HEK293 (cell line): ENCODE results near the gene LCA5L.

Experiments used
- GLI4 ChIP-seq: fragments of 450-650 bp; formaldehyde crosslinking; IDR thresholded peaks from 2 replicates; pipeline ENCODE4 v1.5.1; 2016; ENCODE audit warnings: missing biosample characterization, missing genetic modification characterization
- KLF1 ChIP-seq: fragments of 450-650 bp; formaldehyde crosslinking; IDR thresholded peaks from 2 replicates; pipeline ENCODE4 v1.5.1; 2016; ENCODE audit warnings: missing biosample characterization, missing genetic modification characterization
- RBAK ChIP-seq: fragments of 450-650 bp; formaldehyde crosslinking; IDR thresholded peaks from 2 replicates; pipeline ENCODE4 v1.5.1; 2016; ENCODE audit warnings: missing biosample characterization, missing genetic modification characterization
- REPIN1 ChIP-seq: fragments of 450-650 bp; formaldehyde crosslinking; IDR thresholded peaks from 2 replicates; pipeline ENCODE4 v1.5.1; 2017; ENCODE audit warnings: missing biosample characterization, missing genetic modification characterization, low read depth
- ZBTB20 ChIP-seq: fragments of 450-650 bp; formaldehyde crosslinking; IDR thresholded peaks from 2 replicates; pipeline ENCODE4 v1.5.1; 2016; ENCODE audit warnings: missing biosample characterization, missing genetic modification characterization
- ZBTB8A ChIP-seq: fragments of 450-650 bp; formaldehyde crosslinking; IDR thresholded peaks from 2 replicates; pipeline ENCODE4 v1.5.1; 2016; ENCODE audit warnings: missing biosample characterization, missing genetic modification characterization
- ZFP37 ChIP-seq: fragments of 450-650 bp; formaldehyde crosslinking; IDR thresholded peaks from 2 replicates; pipeline ENCODE4 v1.5.1; 2016; ENCODE audit warnings: missing biosample characterization, missing genetic modification characterization
- ZNF10 ChIP-seq: fragments of 450-650 bp; formaldehyde crosslinking; IDR thresholded peaks from 2 replicates; pipeline ENCODE4 v1.5.1; 2017; ENCODE audit warnings: missing biosample characterization, missing genetic modification characterization
- ZNF146 ChIP-seq: fragments of 450-650 bp; formaldehyde crosslinking; IDR thresholded peaks from 2 replicates; pipeline ENCODE4 v1.5.1; 2016; ENCODE audit warnings: missing biosample characterization, missing genetic modification characterization
- ZNF211 ChIP-seq: fragments of 450-650 bp; formaldehyde crosslinking; IDR thresholded peaks from 2 replicates; pipeline ENCODE4 v1.5.1; 2016; ENCODE audit warnings: low read depth, missing biosample characterization, missing genetic modification characterization
- ZNF239 ChIP-seq: fragments of 450-650 bp; formaldehyde crosslinking; IDR thresholded peaks from 2 replicates; pipeline ENCODE4 v1.5.1; 2016; ENCODE audit warnings: missing biosample characterization, missing genetic modification characterization
- ZNF302 ChIP-seq: fragments of 450-650 bp; formaldehyde crosslinking; IDR thresholded peaks from 2 replicates; pipeline ENCODE4 v1.5.1; 2016; ENCODE audit warnings: missing biosample characterization, missing genetic modification characterization, low read depth
- ZNF341 ChIP-seq: fragments of 450-650 bp; formaldehyde crosslinking; IDR thresholded peaks from 2 replicates; pipeline ENCODE4; 2016; ENCODE audit warnings: low read depth, missing biosample characterization, missing genetic modification characterization
- ZNF404 ChIP-seq: fragments of 450-650 bp; formaldehyde crosslinking; IDR thresholded peaks from 2 replicates; pipeline ENCODE4 v1.5.1; 2017; ENCODE audit warnings: missing biosample characterization, missing genetic modification characterization
- ZNF701 ChIP-seq: fragments of 450-650 bp; formaldehyde crosslinking; IDR thresholded peaks from 2 replicates; pipeline ENCODE4 v1.5.1; 2016; ENCODE audit warnings: missing biosample characterization, missing genetic modification characterization
- ZNF777 ChIP-seq: fragments of 450-650 bp; formaldehyde crosslinking; IDR thresholded peaks from 2 replicates; pipeline ENCODE4 v1.5.1; 2017; ENCODE audit warnings: missing biosample characterization, missing genetic modification characterization, borderline replicate concordance
- ZNF785 ChIP-seq: fragments of 450-650 bp; formaldehyde crosslinking; IDR thresholded peaks from 2 replicates; pipeline ENCODE4 v1.5.1; 2016; ENCODE audit warnings: missing biosample characterization, missing genetic modification characterization
- TF ChIP-seq, protein P1 (sequence below): fragments of 450-650 bp; formaldehyde crosslinking; IDR thresholded peaks from 2 replicates; pipeline ENCODE4 v1.5.1; 2017; ENCODE audit warnings: missing biosample characterization, missing genetic modification characterization
- TF ChIP-seq, protein P2 (sequence below): fragments of 450-650 bp; formaldehyde crosslinking; IDR thresholded peaks from 2 replicates; pipeline ENCODE4 v1.5.1; 2016; ENCODE audit warnings: missing biosample characterization, missing genetic modification characterization
- TF ChIP-seq, protein P3 (sequence below): fragments of 450-650 bp; formaldehyde crosslinking; IDR thresholded peaks from 2 replicates; pipeline ENCODE4 v1.5.1; 2016; ENCODE audit warnings: missing biosample characterization, missing genetic modification characterization
- TF ChIP-seq, protein P4 (sequence below): fragments of 450-650 bp; formaldehyde crosslinking; IDR thresholded peaks from 2 replicates; pipeline ENCODE4 v1.5.1; 2016; ENCODE audit warnings: missing biosample characterization, missing genetic modification characterization
- TF ChIP-seq, protein P5 (sequence below): fragments of 450-650 bp; formaldehyde crosslinking; IDR thresholded peaks from 2 replicates; pipeline ENCODE4 v1.5.1; 2016; ENCODE audit warnings: missing biosample characterization, missing genetic modification characterization
- TF ChIP-seq, protein P6 (sequence below): fragments of 450-650 bp; formaldehyde crosslinking; IDR thresholded peaks from 2 replicates; pipeline ENCODE4 v1.5.1; 2016; ENCODE audit warnings: missing biosample characterization, missing genetic modification characterization, borderline replicate concordance

LCA5L gene

DNA sequence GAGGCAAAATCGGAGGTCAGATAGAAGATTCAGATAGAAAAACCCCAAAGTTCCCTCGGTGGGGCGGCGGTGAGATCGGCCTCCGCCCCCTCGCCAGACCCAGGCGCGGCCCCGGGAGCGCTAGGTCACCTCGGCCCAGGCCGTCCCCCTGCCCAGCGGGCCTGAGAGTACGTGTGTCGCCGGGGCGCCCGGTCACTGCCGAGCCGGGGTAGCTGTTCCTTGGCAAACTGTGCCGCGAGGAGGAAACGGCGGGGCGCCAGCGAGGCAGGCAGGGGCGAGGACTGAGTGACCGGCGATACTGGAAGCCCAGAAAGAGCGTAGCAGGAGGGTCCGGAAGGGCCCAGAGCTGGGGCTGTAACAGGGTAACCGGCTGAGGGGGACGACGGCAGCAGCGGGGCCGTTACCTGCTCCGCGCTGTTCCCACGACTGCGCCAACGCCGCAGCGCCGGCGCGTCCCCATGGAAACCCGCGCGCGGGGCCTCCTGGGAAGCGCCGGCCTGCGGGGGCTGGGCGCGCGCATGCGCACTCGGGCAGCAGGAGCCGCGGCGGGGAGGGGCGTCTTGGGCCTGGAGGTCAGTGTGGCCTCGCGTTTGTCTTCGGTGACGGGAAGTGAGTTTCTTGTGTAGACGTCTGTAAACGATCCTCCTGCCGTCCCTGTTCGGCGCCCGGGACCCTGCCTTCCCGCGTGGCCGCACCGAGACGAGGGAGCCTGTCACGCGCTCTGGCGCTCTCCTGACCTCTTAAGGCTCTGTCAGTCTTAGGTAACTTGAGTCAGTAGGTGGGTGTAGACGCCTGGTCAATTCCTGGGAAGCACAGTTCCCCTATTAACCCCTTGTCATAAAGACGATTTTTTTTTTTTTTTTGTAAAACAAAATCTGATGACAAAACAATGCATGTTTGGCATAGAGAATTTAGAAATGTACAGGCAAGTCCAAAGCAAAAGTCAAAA is at the start of gene LCA5L (continued):
- TF ChIP-seq, protein P1, sequence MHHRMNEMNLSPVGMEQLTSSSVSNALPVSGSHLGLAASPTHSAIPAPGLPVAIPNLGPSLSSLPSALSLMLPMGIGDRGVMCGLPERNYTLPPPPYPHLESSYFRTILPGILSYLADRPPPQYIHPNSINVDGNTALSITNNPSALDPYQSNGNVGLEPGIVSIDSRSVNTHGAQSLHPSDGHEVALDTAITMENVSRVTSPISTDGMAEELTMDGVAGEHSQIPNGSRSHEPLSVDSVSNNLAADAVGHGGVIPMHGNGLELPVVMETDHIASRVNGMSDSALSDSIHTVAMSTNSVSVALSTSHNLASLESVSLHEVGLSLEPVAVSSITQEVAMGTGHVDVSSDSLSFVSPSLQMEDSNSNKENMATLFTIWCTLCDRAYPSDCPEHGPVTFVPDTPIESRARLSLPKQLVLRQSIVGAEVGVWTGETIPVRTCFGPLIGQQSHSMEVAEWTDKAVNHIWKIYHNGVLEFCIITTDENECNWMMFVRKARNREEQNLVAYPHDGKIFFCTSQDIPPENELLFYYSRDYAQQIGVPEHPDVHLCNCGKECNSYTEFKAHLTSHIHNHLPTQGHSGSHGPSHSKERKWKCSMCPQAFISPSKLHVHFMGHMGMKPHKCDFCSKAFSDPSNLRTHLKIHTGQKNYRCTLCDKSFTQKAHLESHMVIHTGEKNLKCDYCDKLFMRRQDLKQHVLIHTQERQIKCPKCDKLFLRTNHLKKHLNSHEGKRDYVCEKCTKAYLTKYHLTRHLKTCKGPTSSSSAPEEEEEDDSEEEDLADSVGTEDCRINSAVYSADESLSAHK (tag by site-specific recombination) = peak; percentile 56; the same call in 1 of the 2 replicates
- peak; percentile 55; the same call in 1 of the 2 replicates for TF ChIP-seq KLF1
- TF ChIP-seq GLI4 (tag by site-specific recombination) = no peak; the same call in 1 of the 2 replicates
- TF ChIP-seq, protein P2, sequence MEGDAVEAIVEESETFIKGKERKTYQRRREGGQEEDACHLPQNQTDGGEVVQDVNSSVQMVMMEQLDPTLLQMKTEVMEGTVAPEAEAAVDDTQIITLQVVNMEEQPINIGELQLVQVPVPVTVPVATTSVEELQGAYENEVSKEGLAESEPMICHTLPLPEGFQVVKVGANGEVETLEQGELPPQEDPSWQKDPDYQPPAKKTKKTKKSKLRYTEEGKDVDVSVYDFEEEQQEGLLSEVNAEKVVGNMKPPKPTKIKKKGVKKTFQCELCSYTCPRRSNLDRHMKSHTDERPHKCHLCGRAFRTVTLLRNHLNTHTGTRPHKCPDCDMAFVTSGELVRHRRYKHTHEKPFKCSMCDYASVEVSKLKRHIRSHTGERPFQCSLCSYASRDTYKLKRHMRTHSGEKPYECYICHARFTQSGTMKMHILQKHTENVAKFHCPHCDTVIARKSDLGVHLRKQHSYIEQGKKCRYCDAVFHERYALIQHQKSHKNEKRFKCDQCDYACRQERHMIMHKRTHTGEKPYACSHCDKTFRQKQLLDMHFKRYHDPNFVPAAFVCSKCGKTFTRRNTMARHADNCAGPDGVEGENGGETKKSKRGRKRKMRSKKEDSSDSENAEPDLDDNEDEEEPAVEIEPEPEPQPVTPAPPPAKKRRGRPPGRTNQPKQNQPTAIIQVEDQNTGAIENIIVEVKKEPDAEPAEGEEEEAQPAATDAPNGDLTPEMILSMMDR = peak; percentile 89
- TF ChIP-seq, protein P3, sequence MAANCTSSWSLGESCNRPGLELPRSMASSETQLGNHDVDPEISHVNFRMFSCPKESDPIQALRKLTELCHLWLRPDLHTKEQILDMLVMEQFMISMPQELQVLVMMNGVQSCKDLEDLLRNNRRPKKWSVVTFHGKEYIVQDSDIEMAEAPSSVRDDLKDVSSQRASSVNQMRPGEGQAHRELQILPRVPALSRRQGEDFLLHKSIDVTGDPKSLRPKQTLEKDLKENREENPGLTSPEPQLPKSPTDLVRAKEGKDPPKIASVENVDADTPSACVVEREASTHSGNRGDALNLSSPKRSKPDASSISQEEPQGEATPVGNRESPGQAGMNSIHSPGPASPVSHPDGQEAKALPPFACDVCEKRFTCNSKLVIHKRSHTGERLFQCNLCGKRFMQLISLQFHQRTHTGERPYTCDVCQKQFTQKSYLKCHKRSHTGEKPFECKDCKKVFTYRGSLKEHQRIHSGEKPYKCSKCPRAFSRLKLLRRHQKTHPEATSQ (tag by site-specific recombination) = 0 out of 2 replicates have a peak, but pooled peaks have one; percentile 23
- TF ChIP-seq ZNF239 (tag by site-specific recombination) = no peak
- peak; percentile 93 for TF ChIP-seq ZBTB20 (tag by site-specific recombination)
- TF ChIP-seq ZNF10 (tag by site-specific recombination) = peak; percentile 66; the same call in 1 of the 2 replicates
- TF ChIP-seq ZNF777 (tag by site-specific recombination) = no peak
- TF ChIP-seq ZBTB8A (tag by site-specific recombination) = peak; percentile 37; the same call in 1 of the 2 replicates
- no peak for TF ChIP-seq RBAK (tag by site-specific recombination)
- no peak for TF ChIP-seq ZNF785 (tag by site-specific recombination)
- TF ChIP-seq, protein P4, sequence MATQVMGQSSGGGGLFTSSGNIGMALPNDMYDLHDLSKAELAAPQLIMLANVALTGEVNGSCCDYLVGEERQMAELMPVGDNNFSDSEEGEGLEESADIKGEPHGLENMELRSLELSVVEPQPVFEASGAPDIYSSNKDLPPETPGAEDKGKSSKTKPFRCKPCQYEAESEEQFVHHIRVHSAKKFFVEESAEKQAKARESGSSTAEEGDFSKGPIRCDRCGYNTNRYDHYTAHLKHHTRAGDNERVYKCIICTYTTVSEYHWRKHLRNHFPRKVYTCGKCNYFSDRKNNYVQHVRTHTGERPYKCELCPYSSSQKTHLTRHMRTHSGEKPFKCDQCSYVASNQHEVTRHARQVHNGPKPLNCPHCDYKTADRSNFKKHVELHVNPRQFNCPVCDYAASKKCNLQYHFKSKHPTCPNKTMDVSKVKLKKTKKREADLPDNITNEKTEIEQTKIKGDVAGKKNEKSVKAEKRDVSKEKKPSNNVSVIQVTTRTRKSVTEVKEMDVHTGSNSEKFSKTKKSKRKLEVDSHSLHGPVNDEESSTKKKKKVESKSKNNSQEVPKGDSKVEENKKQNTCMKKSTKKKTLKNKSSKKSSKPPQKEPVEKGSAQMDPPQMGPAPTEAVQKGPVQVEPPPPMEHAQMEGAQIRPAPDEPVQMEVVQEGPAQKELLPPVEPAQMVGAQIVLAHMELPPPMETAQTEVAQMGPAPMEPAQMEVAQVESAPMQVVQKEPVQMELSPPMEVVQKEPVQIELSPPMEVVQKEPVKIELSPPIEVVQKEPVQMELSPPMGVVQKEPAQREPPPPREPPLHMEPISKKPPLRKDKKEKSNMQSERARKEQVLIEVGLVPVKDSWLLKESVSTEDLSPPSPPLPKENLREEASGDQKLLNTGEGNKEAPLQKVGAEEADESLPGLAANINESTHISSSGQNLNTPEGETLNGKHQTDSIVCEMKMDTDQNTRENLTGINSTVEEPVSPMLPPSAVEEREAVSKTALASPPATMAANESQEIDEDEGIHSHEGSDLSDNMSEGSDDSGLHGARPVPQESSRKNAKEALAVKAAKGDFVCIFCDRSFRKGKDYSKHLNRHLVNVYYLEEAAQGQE (tag by site-specific recombination) = no peak
- TF ChIP-seq, protein P5, sequence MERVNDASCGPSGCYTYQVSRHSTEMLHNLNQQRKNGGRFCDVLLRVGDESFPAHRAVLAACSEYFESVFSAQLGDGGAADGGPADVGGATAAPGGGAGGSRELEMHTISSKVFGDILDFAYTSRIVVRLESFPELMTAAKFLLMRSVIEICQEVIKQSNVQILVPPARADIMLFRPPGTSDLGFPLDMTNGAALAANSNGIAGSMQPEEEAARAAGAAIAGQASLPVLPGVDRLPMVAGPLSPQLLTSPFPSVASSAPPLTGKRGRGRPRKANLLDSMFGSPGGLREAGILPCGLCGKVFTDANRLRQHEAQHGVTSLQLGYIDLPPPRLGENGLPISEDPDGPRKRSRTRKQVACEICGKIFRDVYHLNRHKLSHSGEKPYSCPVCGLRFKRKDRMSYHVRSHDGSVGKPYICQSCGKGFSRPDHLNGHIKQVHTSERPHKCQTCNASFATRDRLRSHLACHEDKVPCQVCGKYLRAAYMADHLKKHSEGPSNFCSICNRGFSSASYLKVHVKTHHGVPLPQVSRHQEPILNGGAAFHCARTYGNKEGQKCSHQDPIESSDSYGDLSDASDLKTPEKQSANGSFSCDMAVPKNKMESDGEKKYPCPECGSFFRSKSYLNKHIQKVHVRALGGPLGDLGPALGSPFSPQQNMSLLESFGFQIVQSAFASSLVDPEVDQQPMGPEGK (tag by site-specific recombination) = peak; percentile 74
- no peak for TF ChIP-seq ZNF404 (tag by site-specific recombination)
- TF ChIP-seq ZNF701 (tag by site-specific recombination) = no peak
- TF ChIP-seq ZNF146 (tag by site-specific recombination) = no peak
- TF ChIP-seq ZNF302 (tag by site-specific recombination) = no peak
- TF ChIP-seq, protein P6, sequence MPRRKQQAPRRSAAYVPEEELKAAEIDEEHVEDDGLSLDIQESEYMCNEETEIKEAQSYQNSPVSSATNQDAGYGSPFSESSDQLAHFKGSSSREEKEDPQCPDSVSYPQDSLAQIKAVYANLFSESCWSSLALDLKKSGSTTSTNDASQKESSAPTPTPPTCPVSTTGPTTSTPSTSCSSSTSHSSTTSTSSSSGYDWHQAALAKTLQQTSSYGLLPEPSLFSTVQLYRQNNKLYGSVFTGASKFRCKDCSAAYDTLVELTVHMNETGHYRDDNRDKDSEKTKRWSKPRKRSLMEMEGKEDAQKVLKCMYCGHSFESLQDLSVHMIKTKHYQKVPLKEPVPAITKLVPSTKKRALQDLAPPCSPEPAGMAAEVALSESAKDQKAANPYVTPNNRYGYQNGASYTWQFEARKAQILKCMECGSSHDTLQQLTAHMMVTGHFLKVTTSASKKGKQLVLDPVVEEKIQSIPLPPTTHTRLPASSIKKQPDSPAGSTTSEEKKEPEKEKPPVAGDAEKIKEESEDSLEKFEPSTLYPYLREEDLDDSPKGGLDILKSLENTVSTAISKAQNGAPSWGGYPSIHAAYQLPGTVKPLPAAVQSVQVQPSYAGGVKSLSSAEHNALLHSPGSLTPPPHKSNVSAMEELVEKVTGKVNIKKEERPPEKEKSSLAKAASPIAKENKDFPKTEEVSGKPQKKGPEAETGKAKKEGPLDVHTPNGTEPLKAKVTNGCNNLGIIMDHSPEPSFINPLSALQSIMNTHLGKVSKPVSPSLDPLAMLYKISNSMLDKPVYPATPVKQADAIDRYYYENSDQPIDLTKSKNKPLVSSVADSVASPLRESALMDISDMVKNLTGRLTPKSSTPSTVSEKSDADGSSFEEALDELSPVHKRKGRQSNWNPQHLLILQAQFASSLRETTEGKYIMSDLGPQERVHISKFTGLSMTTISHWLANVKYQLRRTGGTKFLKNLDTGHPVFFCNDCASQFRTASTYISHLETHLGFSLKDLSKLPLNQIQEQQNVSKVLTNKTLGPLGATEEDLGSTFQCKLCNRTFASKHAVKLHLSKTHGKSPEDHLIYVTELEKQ (tag by site-specific recombination) = peak; percentile 6; the same call in 1 of the 2 replicates
- peak; percentile 60 for TF ChIP-seq ZFP37
- peak; percentile 100 for TF ChIP-seq ZNF341
- TF ChIP-seq ZNF211 = no peak
- TF ChIP-seq REPIN1 (tag by site-specific recombination) = no peak
